ENCODE data around the gene PANX1. TPM values are rescaled to one million over a fixed set of nuclear protein-coding genes. Genes with fewer than 3 reads are reported as not detected.

PANX1 gene
- polyA plus RNA-seq, 2 donors = 2.9 to 3.5 TPM

- WGBS, 2 donors = 84 to 86% methylated on average over 5 of the region's 5 CpGs
- Histone ChIP-seq H3K27ac (ENCODE audit: low read depth in 2 of 2, low read length in 1 of 2) (no peak overlapping the region), H3K27me3 (ENCODE audit: control insufficient read depth in 1 of 2, insufficient read depth in 2 of 2, low read length in 2 of 2) (no peaks in the 10 kb centered on the region), H3K4me3 (ENCODE audit: low read depth in 1 of 2, low read length in 2 of 2) (no peak overlapping the region), H3K4me1 (ENCODE audit: control insufficient read depth in 2 of 2, insufficient read depth in 2 of 2, low read length in 1 of 2) (no peaks in the 10 kb centered on the region), H3K36me3 (ENCODE audit: control insufficient read depth in 2 of 2, insufficient read depth in 2 of 2, low read length in 1 of 2) (no peaks in the 10 kb centered on the region), H3K9me3 (ENCODE audit: control insufficient read depth in 2 of 2, insufficient read depth in 1 of 2, low read depth in 1 of 2, low read length in 1 of 2) (no peaks in the 10 kb centered on the region)
These were observed 91.1 kb downstream of the PANX1 start for GRCh38 chr11:94219771-94220170.

- no peaks in the 10 kb centered on the region for H3K9me3 ChIP-seq (ENCODE audit: control insufficient read depth in 2 of 2, insufficient read depth in 1 of 2, low read depth in 1 of 2, low read length in 1 of 2)
- H3K27ac ChIP-seq (ENCODE audit: low read depth in 2 of 2, low read length in 1 of 2) = no peak overlapping the region
- H3K36me3 ChIP-seq (ENCODE audit: control insufficient read depth in 2 of 2, insufficient read depth in 2 of 2, low read length in 1 of 2) = no peaks in the 10 kb centered on the region
- no peaks in the 10 kb centered on the region for H3K4me1 ChIP-seq (ENCODE audit: control insufficient read depth in 2 of 2, insufficient read depth in 2 of 2, low read length in 1 of 2)
- WGBS, 2 donors = 34 to 37% methylated on average over 3 of the region's 3 CpGs
- no peak overlapping the region for H3K4me3 ChIP-seq (ENCODE audit: low read depth in 1 of 2, low read length in 2 of 2)
- no peaks in the 10 kb centered on the region for H3K27me3 ChIP-seq (ENCODE audit: control insufficient read depth in 1 of 2, insufficient read depth in 2 of 2, low read length in 2 of 2)
These were observed 95.4 kb downstream of the PANX1 start for GRCh38 chr11:94224078-94224477.

Other genes starting within 250 kb of the PANX1 start
- 1 to 10 TPM; 1.5 to 5.9 TPM for gene HEPHL1, start 107.5 kb upstream of the PANX1 start, polyA plus RNA-seq
- gene IZUMO1R, start 175.7 kb downstream of the PANX1 start, polyA plus RNA-seq = not detected